Measurements from ENCODE around the gene DDX51.

The DDX51 gene

DNA sequence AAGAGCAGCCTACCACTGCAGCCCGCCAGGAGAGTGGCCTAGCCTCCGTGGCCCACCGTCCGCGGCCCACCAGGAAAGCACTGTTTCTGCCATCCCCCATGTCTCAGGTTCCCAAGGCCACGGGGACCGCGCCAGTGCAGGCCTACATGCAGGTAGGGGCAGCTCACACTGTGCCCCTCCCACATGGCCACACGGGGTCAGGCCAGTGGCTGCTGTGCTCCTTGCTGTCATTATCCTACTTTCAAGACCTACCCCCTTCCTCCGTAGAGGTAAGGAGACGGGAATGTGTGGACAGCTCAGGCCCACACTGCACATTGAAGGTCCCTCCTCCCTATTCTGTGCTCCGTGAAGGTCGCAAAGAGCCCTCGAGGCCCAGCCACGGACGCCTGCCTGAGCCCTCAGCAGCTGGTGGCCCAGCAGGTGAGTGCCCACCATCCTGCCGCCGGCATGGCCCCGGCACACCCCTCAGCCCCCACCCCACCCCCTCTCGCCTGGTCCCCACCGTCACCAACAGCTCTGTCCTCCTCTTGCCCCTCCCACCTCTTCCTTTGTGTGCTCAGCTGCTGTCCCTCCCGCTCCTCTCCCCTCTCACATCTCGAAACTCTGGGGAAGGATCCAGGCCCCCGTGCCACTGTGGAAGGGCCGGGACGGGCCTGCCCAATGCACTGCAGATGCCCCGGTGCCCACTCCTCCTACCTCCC is 10.0 kb downstream of the DDX51 start:
- H3K36me3 ChIP-seq (ENCODE audit: control insufficient read depth, insufficient read depth, low read length), result peaks cover 8% of the 10 kb centered on the region
- H3K4me1 ChIP-seq (ENCODE audit: control insufficient read depth, insufficient read depth, low read length), result no peaks in the 10 kb centered on the region
- H3K27me3 ChIP-seq (ENCODE audit: control insufficient read depth, insufficient read depth, low read length), result no peaks in the 10 kb centered on the region
- H3K9me3 ChIP-seq (ENCODE audit: control insufficient read depth, insufficient read depth, low read depth, low read length), result peaks cover 4% of the 10 kb centered on the region; the same call in 1 of the 2 replicates
- H3K4me3 ChIP-seq (ENCODE audit: low read depth, low read length), result no peak overlapping the region
- H3K9ac ChIP-seq (ENCODE audit: low read length), result no peak overlapping the region
- H3K27ac ChIP-seq (ENCODE audit: low read depth, low read length), result no peak overlapping the region

DNA sequence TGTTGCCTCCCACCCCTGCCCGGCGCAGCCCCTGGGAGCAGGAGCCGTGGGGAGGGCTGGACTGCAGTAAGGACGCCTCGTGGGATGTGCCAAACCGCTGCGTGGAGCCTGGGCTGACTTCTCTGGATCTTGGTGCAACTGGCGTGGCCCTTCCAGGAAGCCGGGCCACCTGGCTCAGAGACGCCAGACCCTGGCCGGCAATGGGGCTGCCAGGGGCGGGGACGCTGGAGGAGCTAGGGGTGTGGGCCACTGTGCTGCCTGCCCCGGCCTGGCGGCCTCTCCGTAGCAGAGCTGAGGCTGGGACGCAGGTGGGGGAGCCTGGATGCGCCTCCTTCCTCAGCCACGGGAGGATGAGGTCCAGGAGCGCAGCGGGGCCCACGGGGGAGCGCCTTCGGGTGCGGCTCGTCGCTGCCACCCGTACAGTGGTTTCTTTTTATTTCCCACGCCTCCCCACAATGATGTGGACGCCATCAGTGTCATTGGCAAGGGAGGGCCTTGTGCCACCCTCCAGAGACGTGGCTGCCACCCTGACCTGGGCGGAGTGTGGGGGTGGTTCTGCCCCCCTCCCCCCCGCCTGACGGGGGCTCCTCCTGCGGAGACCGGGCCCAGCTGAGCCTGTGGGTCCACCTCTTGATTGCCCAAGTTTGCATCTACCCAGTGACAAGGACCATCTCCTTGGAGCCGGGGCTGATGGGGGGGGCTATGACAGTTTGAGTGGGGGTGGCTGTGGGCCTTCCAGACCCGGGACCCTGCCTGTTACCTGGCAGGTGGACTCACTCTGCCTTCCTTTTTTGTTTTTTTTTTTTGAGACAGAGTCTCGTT is 11.3 kb downstream of the DDX51 start:
- H3K9ac ChIP-seq (ENCODE audit: low read length), result no peak overlapping the region
- peaks cover 7% of the 10 kb centered on the region for H3K9me3 ChIP-seq (ENCODE audit: control insufficient read depth, insufficient read depth, low read depth, low read length)
- H3K36me3 ChIP-seq (ENCODE audit: control insufficient read depth, insufficient read depth, low read length), result peaks cover 14% of the 10 kb centered on the region
- no peaks in the 10 kb centered on the region for H3K27me3 ChIP-seq (ENCODE audit: control insufficient read depth, insufficient read depth, low read length)
- no peaks in the 10 kb centered on the region for H3K4me1 ChIP-seq (ENCODE audit: control insufficient read depth, insufficient read depth, low read length)
- no peak overlapping the region for H3K27ac ChIP-seq (ENCODE audit: low read depth, low read length)
- no peak overlapping the region for H3K4me3 ChIP-seq (ENCODE audit: low read depth, low read length)

DNA sequence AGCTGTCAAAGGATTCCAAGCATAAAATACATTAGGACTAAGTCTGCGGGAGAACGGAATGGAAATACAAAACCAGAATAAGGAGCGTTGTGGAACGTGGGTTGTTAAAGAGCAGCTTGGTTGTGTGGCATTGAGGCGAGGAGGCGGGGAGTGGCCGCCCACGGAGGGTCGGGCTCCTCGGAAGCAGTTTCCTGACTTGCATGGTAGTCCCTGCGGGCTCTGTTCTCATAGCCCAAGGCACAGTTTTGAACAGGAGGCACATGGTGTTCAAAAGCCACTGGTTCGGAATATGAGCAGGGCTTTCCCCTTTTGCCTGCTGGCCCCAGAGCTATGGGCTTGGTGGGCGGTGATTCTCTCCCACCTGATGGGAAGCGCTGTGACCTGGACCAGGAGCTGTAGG is 12.2 kb downstream of the DDX51 start:
- Histone ChIP-seq H3K4me1 (ENCODE audit: control insufficient read depth, insufficient read depth, low read length) (no peaks in the 10 kb centered on the region), H3K27ac (ENCODE audit: low read depth, low read length) (no peak overlapping the region), H3K9me3 (ENCODE audit: control insufficient read depth, insufficient read depth, low read depth, low read length) (peaks cover 11% of the 10 kb centered on the region), H3K9ac (ENCODE audit: low read length) (no peak overlapping the region), H3K36me3 (ENCODE audit: control insufficient read depth, insufficient read depth, low read length) (peaks cover 22% of the 10 kb centered on the region), H3K27me3 (ENCODE audit: control insufficient read depth, insufficient read depth, low read length) (no peaks in the 10 kb centered on the region), H3K4me3 (ENCODE audit: low read depth, low read length) (no peak overlapping the region)

DNA sequence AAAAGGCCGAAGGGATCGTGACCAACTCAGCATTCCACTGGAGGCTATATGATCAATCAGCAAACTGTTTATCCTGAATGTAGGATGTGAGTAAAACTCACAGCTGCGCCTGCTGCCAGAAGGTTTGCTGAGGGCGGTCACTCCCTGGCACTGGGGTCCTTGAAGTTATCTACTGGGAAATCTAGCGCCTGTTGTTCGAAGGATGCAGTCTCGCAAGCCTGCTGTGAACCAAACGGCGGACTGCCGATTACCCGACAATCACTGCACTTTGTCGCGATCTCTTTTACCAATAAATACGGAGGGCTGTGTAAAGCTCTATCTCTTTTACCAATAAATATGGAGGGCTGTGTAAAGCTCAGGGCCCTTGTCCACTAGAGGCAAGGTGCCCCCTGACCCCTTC is 12.9 kb downstream of the DDX51 start:
- Histone ChIP-seq H3K9me3 (ENCODE audit: control insufficient read depth, insufficient read depth, low read depth, low read length) (peaks cover 11% of the 10 kb centered on the region), H3K9ac (ENCODE audit: low read length) (no peak overlapping the region), H3K4me3 (ENCODE audit: low read depth, low read length) (no peak overlapping the region), H3K27me3 (ENCODE audit: control insufficient read depth, insufficient read depth, low read length) (no peaks in the 10 kb centered on the region), H3K4me1 (ENCODE audit: control insufficient read depth, insufficient read depth, low read length) (no peaks in the 10 kb centered on the region), H3K27ac (ENCODE audit: low read depth, low read length) (no peak overlapping the region), H3K36me3 (ENCODE audit: control insufficient read depth, insufficient read depth, low read length) (peaks cover 29% of the 10 kb centered on the region)

DNA sequence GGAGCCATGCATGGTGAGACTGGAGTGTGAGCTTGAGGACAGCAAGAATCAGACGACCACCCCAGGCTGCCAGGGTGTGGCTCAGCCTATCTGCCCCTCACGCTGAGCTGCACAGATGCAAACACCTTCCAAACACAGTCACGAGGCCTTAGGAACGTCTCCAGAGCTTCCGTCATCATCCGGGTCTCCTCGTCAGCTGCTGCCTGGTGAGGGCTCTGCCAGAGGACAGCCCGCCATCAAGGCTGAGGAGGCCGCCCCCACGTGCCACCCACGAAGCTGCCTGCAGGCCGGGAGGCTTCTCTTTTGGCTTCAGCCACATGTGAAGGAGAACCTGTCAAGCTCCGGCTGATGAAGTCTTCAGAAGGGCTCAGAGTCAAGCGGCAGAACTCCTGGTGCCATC is 13.4 kb downstream of the DDX51 start:
- no peaks in the 10 kb centered on the region for H3K4me1 ChIP-seq (ENCODE audit: control insufficient read depth, insufficient read depth, low read length)
- no peak overlapping the region for H3K9ac ChIP-seq (ENCODE audit: low read length)
- H3K36me3 ChIP-seq (ENCODE audit: control insufficient read depth, insufficient read depth, low read length), result peaks cover 35% of the 10 kb centered on the region
- H3K27ac ChIP-seq (ENCODE audit: low read depth, low read length), result no peak overlapping the region
- peaks cover 11% of the 10 kb centered on the region for H3K9me3 ChIP-seq (ENCODE audit: control insufficient read depth, insufficient read depth, low read depth, low read length)
- H3K4me3 ChIP-seq (ENCODE audit: low read depth, low read length), result no peak overlapping the region
- no peaks in the 10 kb centered on the region for H3K27me3 ChIP-seq (ENCODE audit: control insufficient read depth, insufficient read depth, low read length)

DNA sequence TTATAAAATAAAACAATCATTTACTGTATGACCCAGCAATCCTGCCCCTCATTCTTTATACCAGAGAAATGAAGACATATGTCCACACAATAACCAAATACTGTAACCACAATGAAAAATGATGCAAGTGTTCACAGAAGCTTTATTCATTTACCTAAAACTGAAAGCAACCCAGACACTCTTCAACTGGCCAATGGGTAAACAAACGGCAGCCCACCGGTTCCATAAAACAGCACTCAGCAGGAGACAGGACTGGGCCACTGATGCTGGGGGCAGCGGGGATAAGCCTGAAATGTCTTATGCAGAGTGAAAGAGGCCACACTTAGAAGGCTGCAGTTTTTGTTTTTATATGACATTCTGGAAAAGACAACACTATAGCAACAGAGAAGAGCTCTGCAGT is 15.1 kb downstream of the DDX51 start:
- Histone ChIP-seq H3K9ac (ENCODE audit: low read length) (no peak overlapping the region), H3K36me3 (ENCODE audit: control insufficient read depth, insufficient read depth, low read length) (peaks cover 51% of the 10 kb centered on the region)

DNA sequence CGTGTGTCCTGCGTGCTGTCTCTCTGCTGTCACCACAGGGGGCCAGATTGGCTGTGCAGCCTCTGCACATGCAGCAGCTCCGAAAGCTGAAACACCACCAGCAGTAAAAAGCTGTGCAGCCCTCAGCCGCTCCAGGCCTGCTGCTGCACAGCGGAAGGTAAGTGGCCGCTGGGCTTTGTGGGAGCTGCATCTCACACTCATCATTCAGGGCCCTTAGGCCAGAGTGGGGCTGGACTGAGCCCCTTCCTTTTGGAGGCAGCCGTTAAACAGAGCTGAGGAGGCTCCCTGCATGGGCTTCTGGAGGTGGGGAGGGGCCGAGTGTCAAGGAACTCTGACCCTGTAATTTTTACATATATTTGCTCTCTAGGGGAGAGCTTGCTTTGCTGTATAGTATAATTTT is 17.1 kb downstream of the DDX51 start:
- Histone ChIP-seq H3K27ac (ENCODE audit: low read depth, low read length) (no peak overlapping the region), H3K4me3 (ENCODE audit: low read depth, low read length) (no peak overlapping the region), H3K27me3 (ENCODE audit: control insufficient read depth, insufficient read depth, low read length) (no peaks in the 10 kb centered on the region), H3K36me3 (ENCODE audit: control insufficient read depth, insufficient read depth, low read length) (peaks cover 58% of the 10 kb centered on the region), H3K9me3 (ENCODE audit: control insufficient read depth, insufficient read depth, low read depth, low read length) (peaks cover 11% of the 10 kb centered on the region), H3K9ac (ENCODE audit: low read length) (no peak overlapping the region), H3K4me1 (ENCODE audit: control insufficient read depth, insufficient read depth, low read length) (no peaks in the 10 kb centered on the region)

More for the DNA sequence above, 15.1 kb downstream of the DDX51 start:
- no peaks in the 10 kb centered on the region for H3K27me3 ChIP-seq (ENCODE audit: control insufficient read depth, insufficient read depth, low read length)
- no peak overlapping the region for H3K4me3 ChIP-seq (ENCODE audit: low read depth, low read length)
- H3K9me3 ChIP-seq (ENCODE audit: control insufficient read depth, insufficient read depth, low read depth, low read length), result peaks cover 11% of the 10 kb centered on the region
- no peak overlapping the region for H3K27ac ChIP-seq (ENCODE audit: low read depth, low read length)
- no peaks in the 10 kb centered on the region for H3K4me1 ChIP-seq (ENCODE audit: control insufficient read depth, insufficient read depth, low read length)

DNA sequence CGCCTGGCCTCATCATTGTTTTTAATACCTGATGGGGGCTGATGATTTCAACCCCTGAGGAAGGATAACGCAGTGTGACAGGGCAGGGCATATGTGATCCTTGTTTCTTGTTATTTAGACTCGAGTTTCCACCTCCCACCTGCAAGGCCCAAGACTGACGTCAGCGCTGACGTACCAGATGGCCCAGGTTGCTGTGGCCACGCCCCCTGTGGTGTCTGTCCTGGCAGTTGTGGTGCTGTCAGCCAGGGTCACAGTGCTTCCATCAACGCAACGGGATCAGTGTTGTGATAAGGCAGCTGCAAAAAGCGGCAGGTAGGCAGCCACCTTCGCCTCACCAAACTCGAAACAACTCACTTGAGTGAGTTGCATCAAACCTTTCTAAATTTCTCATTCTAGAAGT is 18.4 kb downstream of the DDX51 start:
- H3K9me3 ChIP-seq (ENCODE audit: control insufficient read depth, insufficient read depth, low read depth, low read length), result peaks cover 10% of the 10 kb centered on the region
- H3K36me3 ChIP-seq (ENCODE audit: control insufficient read depth, insufficient read depth, low read length), result peaks cover 70% of the 10 kb centered on the region
- H3K27me3 ChIP-seq (ENCODE audit: control insufficient read depth, insufficient read depth, low read length), result no peaks in the 10 kb centered on the region
- no peak overlapping the region for H3K27ac ChIP-seq (ENCODE audit: low read depth, low read length)
- H3K4me3 ChIP-seq (ENCODE audit: low read depth, low read length), result no peak overlapping the region
- no peak overlapping the region for H3K9ac ChIP-seq (ENCODE audit: low read length)
- H3K4me1 ChIP-seq (ENCODE audit: control insufficient read depth, insufficient read depth, low read length), result no peaks in the 10 kb centered on the region

DNA sequence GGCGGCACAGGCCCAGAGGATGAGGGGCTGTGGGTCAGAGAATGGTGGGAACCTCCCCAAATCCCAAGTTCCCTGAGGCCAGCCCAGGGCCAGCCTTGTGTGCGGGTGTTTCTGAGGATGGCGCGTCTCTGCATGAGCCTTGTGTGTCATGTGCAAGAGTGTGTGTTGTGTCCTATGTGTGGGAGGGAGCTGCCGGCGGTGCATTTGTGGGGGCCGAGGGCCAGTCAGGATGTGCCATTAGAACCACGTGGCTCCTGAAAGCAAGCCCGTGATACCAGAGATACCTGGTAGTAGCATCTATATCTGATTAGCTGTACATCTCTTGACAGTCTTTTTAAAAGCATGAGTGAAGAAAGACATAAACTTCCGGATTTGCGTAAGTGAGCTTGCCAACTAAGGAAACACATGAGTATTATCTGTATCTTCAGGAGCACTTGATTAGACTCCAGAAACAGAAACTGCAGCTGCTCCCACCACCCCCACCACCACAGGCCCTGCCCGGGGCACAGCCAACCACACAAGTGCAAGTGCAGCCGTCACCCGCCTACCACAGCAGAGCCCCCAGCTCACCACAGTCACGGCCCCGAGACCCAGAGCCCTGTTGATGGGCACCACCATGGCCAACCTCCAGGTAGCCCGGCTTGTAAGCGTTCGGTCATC is 19.2 kb downstream of the DDX51 start:
- H3K27ac ChIP-seq (ENCODE audit: low read depth, low read length), result no peak overlapping the region
- H3K36me3 ChIP-seq (ENCODE audit: control insufficient read depth, insufficient read depth, low read length), result peaks cover 70% of the 10 kb centered on the region
- no peak overlapping the region for H3K9ac ChIP-seq (ENCODE audit: low read length)
- H3K27me3 ChIP-seq (ENCODE audit: control insufficient read depth, insufficient read depth, low read length), result no peaks in the 10 kb centered on the region
- H3K9me3 ChIP-seq (ENCODE audit: control insufficient read depth, insufficient read depth, low read depth, low read length), result peaks cover 6% of the 10 kb centered on the region; the same call in 1 of the 2 replicates
- H3K4me1 ChIP-seq (ENCODE audit: control insufficient read depth, insufficient read depth, low read length), result no peaks in the 10 kb centered on the region
- H3K4me3 ChIP-seq (ENCODE audit: low read depth, low read length), result no peak overlapping the region

DNA sequence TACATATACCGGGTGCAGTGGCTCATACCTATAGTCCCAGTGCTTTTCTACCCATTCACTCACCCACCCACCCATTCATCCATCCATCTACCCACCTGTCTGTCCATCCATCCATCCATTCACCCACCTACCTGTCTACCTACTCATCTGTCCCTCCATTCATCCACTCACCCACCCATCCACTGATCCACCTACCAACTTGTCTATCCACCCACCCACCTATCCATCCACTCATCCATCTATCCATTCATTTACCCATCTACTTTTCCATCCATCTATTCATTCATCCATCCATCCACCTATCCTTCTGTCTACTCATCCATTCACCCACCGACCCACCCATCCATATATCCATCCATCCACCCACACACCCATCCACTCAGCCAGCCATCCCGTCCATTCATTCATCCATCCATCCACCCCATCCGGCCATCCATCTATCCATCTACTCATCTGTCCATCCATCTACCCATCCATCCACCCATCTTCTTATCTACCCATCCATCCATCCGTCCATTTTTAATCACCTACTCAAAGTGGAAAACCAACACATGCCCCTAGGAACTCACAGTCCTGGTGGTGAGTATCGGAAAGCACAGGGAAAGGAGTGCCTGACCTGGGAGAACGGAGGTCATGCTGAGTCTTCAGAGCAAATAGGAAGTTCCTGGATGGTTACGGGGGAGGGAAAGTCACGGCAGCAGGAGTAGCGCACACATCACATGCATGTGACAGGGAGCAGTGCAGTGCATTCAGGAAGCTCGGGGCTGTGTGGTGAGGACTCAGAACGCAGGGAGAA is 20.0 kb downstream of the DDX51 start:
- no peak overlapping the region for H3K27ac ChIP-seq (ENCODE audit: low read depth, low read length)
- no peak overlapping the region for H3K4me3 ChIP-seq (ENCODE audit: low read depth, low read length)
- peaks cover 6% of the 10 kb centered on the region; the same call in 1 of the 2 replicates for H3K9me3 ChIP-seq (ENCODE audit: control insufficient read depth, insufficient read depth, low read depth, low read length)
- peaks cover 70% of the 10 kb centered on the region for H3K36me3 ChIP-seq (ENCODE audit: control insufficient read depth, insufficient read depth, low read length)
- H3K27me3 ChIP-seq (ENCODE audit: control insufficient read depth, insufficient read depth, low read length), result no peaks in the 10 kb centered on the region
- H3K9ac ChIP-seq (ENCODE audit: low read length), result no peak overlapping the region
- no peaks in the 10 kb centered on the region for H3K4me1 ChIP-seq (ENCODE audit: control insufficient read depth, insufficient read depth, low read length)

Measured in HUES6 (cell line).